Lower leg skin (tissue), 4 donors: Measurements from ENCODE around the gene ORM2. TPM values are rescaled to one million over a fixed set of nuclear protein-coding genes. Genes with fewer than 3 reads are reported as not detected.

Experiments used
- DNase-seq, 2 donors: peaks; one replicate each; pipeline ENCODE4 v3.0.0-alpha.2; 2019; ENCODE audit warnings: low spot score in 2 of 2
- H3K4me3 ChIP-seq: fragments of 200-600 bp; sonication (generic); 2 replicates; pipeline ENCODE4 v1.5.1; 2017; ENCODE audit warnings: mild to moderate bottlenecking, low read depth; ENCODE audit not compliant: poor library complexity, severe bottlenecking
- POLR2A ChIP-seq, 2 donors: fragments of 450-650 bp; IDR thresholded peaks; one replicate each; pipeline ENCODE4 v1.6.1; 2016 to 2017; ENCODE audit warnings: antibody characterized with exemption in 2 of 2, mild to moderate bottlenecking in 1 of 2, moderate library complexity in 1 of 2
- WGBS, 2 donors: methylation state at CpG; one replicate each; pipeline ENCODE4 v1.1.5; 2018; 5-methylcytosine and 5-hydroxymethylcytosine counted together
- intact Hi-C: fragments of 100-400 bp; cut with DNase I; formaldehyde crosslinking; loops from one replicate; pipeline ENCODE4 v1.15.0; 2023; ENCODE audit warnings: low total_unique reads
- total RNA-seq, 4 donors: library from RNA; depleted of rRNA; stranded (reverse); fragments of >200 nt; gene quantifications; one replicate each; pipeline ENCODE4 v1.1.0, GENCODE V29; 2016
- TF ChIP-seq, protein P1 (sequence below), 3 donors: fragments of 450-650 bp; IDR thresholded peaks; one replicate each; pipeline ENCODE4 v1.5.1; 2016; ENCODE audit warnings: antibody characterized with exemption in 3 of 3, mild to moderate bottlenecking in 3 of 3, moderate library complexity in 2 of 3

The ORM2 gene
- total RNA-seq, 4 donors from 2014 or later, result not detected

DNA sequence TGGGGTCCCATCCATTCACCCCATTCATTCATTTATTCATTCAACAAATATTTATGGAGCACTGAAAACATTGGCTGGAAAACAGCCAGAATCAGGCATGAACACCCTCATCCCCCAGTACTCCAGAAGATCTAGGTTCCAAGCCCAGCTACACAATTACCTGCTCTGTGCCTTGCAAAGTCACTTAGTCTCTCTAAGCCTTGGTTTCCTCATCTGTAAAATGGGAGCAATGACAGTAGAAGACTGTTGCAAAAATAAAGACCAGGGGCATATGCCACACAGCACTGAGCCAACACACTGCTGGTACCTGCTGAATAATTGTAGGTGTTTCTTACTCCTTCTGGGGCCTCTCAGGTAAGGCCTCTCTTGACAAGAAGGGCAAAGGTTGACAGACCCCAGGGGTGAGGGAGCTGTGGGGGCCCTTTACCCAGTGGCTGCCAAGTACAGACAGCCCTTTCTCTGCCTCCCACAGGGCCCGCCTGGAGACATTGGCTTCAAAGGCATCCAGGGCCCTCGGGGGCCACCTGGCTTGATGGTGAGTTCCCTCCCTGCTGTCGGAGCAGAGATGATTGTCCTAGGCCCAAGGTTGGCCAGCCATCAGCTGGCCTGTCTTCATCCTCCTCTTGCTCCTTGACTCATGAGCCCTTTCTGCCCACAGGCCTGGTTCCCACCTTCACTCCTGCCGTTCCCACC lies 29.4 kb upstream of the ORM2 start:
- no peak overlapping the region for H3K4me3 ChIP-seq
- intact Hi-C loops, result no loop called here
- TF ChIP-seq POLR2A (IDR thresholded peaks at IDR 0.05), result no peak
- TF ChIP-seq, protein P1, sequence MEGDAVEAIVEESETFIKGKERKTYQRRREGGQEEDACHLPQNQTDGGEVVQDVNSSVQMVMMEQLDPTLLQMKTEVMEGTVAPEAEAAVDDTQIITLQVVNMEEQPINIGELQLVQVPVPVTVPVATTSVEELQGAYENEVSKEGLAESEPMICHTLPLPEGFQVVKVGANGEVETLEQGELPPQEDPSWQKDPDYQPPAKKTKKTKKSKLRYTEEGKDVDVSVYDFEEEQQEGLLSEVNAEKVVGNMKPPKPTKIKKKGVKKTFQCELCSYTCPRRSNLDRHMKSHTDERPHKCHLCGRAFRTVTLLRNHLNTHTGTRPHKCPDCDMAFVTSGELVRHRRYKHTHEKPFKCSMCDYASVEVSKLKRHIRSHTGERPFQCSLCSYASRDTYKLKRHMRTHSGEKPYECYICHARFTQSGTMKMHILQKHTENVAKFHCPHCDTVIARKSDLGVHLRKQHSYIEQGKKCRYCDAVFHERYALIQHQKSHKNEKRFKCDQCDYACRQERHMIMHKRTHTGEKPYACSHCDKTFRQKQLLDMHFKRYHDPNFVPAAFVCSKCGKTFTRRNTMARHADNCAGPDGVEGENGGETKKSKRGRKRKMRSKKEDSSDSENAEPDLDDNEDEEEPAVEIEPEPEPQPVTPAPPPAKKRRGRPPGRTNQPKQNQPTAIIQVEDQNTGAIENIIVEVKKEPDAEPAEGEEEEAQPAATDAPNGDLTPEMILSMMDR (IDR thresholded peaks at IDR 0.05), result no peak
- WGBS, 2 donors, result 91 to 94% methylated on average over 4 of the region's 4 CpGs
- peak in 1 of 2 donors; percentile 58 for DNase-seq

DNA sequence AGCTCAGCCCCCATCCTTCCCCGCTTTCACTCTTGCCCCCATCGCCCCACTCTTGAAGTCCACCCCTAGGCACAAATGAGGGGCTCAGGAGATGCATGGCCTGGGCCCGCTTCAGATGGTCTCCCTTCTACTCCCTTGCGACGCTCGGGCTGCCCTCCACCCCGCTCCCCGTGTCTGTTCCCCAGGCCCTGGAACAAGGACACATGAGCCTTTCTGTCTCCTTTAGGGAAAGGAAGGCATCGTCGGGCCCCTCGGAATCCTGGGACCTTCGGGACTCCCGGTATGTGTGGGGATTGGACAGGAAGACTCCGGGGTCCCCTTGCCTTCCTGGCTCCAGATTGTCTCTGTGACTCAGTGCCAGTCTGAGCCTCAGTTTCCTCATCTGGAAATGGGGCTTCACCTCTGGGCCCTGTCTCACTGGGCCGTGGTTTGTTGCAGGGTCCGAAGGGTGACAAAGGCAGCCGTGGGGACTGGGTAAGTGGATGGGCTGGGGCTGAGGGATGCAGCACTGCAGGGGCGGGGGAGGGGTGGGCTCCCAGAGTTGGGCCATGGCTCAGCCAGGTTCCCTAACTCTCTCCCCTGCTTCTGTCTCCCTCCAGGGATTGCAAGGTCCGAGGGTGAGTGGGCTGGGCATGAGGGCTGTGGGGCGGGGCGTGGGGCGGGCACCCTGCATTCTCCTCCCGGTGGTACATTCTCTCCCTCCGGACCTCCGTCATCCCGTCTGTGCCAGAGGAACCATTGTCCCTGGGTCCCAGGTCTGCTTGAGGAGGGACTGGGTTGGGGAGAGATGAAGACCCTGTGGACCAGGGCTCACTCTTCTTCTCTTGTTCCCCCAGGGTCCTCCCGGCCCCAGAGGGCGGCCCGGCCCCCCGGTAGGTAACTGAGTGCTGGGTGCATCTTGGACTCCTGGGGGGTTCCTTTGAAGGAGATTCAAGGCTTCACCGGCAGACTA lies 28.5 kb upstream of the ORM2 start:
- 91 to 95% methylated on average over 29 to 31 of the region's 31 CpGs for WGBS, 2 donors
- intact Hi-C loops, result no loop called here
- H3K4me3 ChIP-seq, result no peak overlapping the region
- TF ChIP-seq, protein P1 (IDR thresholded peaks at IDR 0.05), result no peak
- no peak for TF ChIP-seq POLR2A (IDR thresholded peaks at IDR 0.05)
- DNase-seq, result peak in 1 of 2 donors; percentile 81

DNA sequence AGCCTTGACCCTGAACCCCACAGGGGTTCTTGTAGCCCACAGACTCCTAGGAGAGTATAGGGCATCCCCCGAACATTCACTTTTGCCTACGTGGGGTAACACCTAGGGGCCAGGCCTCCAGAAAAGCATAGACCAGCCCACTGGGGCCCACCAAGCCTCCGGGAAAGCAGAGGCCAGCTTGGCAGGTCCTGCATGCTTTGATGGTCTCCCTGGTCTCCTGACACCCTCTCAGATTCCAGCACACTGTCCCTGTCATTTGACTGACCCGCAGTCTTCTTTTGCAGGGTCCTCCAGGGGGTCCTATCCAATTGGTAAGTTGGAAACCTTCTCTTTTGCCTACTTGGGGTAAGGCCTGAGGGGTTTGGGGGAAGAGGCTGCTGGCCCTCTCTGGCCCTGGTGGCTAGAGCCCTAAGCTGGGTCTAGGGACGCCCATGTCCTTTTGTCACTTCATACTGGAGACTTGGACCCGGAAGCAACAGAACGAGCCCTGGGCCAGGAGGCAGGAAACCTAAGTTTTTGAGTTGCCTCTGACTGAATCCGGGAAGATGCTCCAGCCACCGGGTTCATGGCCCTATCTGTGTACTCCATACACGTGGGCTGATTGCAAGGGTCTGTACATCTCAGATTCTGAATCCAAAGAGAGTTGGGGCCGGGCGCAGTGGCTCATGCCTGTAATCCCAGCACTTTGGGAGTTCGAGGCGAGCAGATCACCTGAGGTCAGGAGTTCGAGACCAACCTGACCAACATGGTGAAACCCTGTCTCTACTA lies 27.7 kb upstream of the ORM2 start:
- DNase-seq, result peak in 1 of 2 donors; percentile 42
- 85 to 90% methylated on average over 13 to 14 of the region's 15 CpGs for WGBS, 2 donors
- TF ChIP-seq, protein P1 (IDR thresholded peaks at IDR 0.05), result no peak
- TF ChIP-seq POLR2A (IDR thresholded peaks at IDR 0.05), result no peak
- H3K4me3 ChIP-seq, result no peak overlapping the region
- intact Hi-C loops, result no loop called here

DNA sequence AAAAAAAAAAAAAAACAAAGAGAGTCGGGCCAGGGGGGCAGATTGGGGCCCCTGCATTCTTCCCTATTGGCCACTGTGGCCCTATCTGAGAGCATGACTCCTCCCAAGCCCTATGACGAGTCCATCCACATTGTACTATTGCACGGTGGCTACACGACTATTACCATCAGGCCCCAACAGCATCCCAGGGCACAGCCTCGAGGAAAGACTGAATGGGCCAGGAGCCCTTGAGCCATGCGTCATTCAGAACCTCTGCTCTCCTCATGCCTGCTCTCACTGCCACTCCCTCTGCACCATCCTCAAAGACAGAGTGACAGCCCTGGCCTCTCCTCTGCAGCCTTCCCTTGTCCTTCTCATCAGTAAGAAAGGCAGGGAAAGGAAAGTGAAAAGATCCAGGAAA lies 26.9 kb upstream of the ORM2 start:
- intact Hi-C loops, result no loop called here
- peak in 1 of 2 donors; percentile 43 for DNase-seq
- WGBS, 2 donors, result 71 to 82% methylated on average over 6 of the region's 6 CpGs
- TF ChIP-seq POLR2A (IDR thresholded peaks at IDR 0.05), result no peak
- TF ChIP-seq, protein P1 (IDR thresholded peaks at IDR 0.05), result no peak
- H3K4me3 ChIP-seq, result no peak overlapping the region

DNA sequence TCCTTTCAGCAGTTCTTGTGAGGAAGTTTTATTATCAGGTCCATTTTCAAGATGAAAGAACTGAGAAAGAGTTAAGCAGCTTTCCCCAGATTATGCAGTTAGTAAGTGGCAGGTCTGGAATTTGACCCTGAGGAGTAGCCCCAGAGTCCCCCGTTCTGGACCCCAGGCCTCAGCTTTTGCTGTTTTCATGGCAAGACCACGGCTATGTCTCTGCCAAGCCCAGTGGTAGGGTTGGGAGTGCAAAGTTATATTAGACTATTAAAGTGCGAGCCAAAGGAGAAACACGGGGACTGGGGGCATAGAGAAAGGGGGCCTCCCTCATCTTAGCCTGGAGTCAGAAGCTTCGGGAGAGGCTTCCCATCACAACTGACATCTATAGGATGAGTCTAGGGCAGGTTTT lies 26.1 kb upstream of the ORM2 start:
- intact Hi-C loops, result no loop called here
- 72 to 90% methylated on average over 5 of the region's 5 CpGs for whole genome bisulfite sequencing, 2 donors
- H3K4me3 ChIP-seq, result no peak overlapping the region
- DNase-seq, result peak in 1 of 2 donors; percentile 45
- TF ChIP-seq POLR2A (IDR thresholded peaks at IDR 0.05), result no peak
- TF ChIP-seq, protein P1 (IDR thresholded peaks at IDR 0.05), result no peak
